Duodenal mucosa (tissue), 2 donors: ENCODE measurements around the gene CDHR3.

ENCODE experiments used
- H3K27ac ChIP-seq: one replicate; pipeline ENCODE4 v1.7.0; 2013; ENCODE audit warnings: low read depth, low read length
- H3K27me3 ChIP-seq, 2 donors: one replicate each; pipeline ENCODE4 v1.7.0; 2013; ENCODE audit warnings: low read length in 2 of 2, control low read depth in 1 of 2; ENCODE audit not compliant: insufficient read depth in 2 of 2, control insufficient read depth in 1 of 2
- H3K36me3 ChIP-seq, 2 donors: one replicate each; pipeline ENCODE4 v1.7.0; 2013; ENCODE audit warnings: low read length in 2 of 2, control low read depth in 1 of 2; ENCODE audit not compliant: insufficient read depth in 2 of 2, control insufficient read depth in 1 of 2
- H3K4me1 ChIP-seq, 2 donors: one replicate each; pipeline ENCODE4 v1.7.0; 2013; ENCODE audit warnings: low read length in 2 of 2, control low read depth in 1 of 2; ENCODE audit not compliant: insufficient read depth in 2 of 2, control insufficient read depth in 1 of 2
- H3K4me3 ChIP-seq, 2 donors: one replicate each; pipeline ENCODE4 v1.7.0; 2013; ENCODE audit warnings: low read length in 2 of 2, low read depth in 1 of 2
- H3K9ac ChIP-seq, 2 donors: one replicate each; pipeline ENCODE4 v1.7.0; 2013; ENCODE audit warnings: low read length in 2 of 2, low read depth in 1 of 2
- H3K9me3 ChIP-seq, 2 donors: one replicate each; pipeline ENCODE4 v1.7.0; 2013; ENCODE audit warnings: low read length in 2 of 2, control low read depth in 1 of 2; ENCODE audit not compliant: control insufficient read depth in 1 of 2

Gene CDHR3

DNA sequence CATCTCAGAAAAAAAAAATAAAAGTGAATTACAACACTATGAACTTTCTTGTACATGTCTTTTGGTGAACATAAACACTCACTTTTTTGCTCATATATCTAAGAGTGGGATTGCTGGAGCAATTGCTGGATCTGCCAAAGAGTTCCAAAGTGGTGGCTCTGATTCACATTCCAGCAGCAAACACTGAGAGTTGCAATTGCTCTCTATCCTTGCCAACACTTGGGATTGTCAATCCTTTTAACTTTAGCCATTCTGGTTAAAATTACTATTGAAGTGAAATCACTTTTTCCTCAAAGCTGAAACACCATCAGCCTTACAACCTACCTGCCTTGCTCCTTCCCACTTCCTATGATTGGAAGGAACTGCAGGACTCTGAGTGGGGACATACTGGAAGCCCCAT lies 70.7 kb downstream of the CDHR3 start:
- H3K27me3 ChIP-seq, result no peaks in the 10 kb centered on the region
- no peak overlapping the region for H3K4me3 ChIP-seq
- no peaks in the 10 kb centered on the region for H3K9me3 ChIP-seq
- H3K9ac ChIP-seq, result no peak overlapping the region
- H3K27ac ChIP-seq, result no peak overlapping the region
- no peaks in the 10 kb centered on the region for H3K4me1 ChIP-seq
- H3K36me3 ChIP-seq, result no peaks in the 10 kb centered on the region

DNA sequence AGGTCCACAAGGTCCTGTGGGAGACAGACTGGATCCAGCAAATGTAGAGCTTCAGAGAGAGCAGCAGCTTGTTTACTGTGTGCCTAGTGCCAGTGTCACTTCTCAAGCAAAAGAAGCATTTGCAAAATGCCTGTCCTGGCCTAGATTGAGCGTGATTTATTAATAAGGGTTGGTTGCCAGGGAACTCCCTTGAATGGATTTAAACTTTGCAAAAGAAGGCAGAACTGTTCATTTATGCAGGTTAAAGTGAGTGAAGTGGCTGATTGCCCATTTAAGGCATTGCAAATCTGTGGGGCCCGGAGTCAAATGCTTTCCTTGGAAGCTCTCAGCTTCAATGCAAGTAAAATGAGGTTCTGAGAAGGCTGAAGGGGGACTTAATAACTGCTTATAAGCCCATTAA lies 71.3 kb downstream of the CDHR3 start:
- H3K27me3 ChIP-seq, result no peaks in the 10 kb centered on the region
- H3K9ac ChIP-seq, result no peak overlapping the region
- no peak overlapping the region for H3K27ac ChIP-seq
- no peaks in the 10 kb centered on the region for H3K36me3 ChIP-seq
- H3K4me3 ChIP-seq, result no peak overlapping the region
- no peaks in the 10 kb centered on the region for H3K9me3 ChIP-seq
- no peaks in the 10 kb centered on the region for H3K4me1 ChIP-seq

GRCh38 chr7:106035568-106035967 lies 72.5 kb downstream of the CDHR3 start:
- no peak overlapping the region for H3K4me3 ChIP-seq
- no peaks in the 10 kb centered on the region for H3K27me3 ChIP-seq
- no peak overlapping the region for H3K27ac ChIP-seq
- H3K4me1 ChIP-seq, result no peaks in the 10 kb centered on the region
- no peaks in the 10 kb centered on the region for H3K36me3 ChIP-seq
- no peak overlapping the region for H3K9ac ChIP-seq
- H3K9me3 ChIP-seq, result no peaks in the 10 kb centered on the region

- no peaks in the 10 kb centered on the region for H3K4me1 ChIP-seq
- no peak overlapping the region for H3K4me3 ChIP-seq
- no peaks in the 10 kb centered on the region for H3K27me3 ChIP-seq
- no peaks in the 10 kb centered on the region for H3K36me3 ChIP-seq
- H3K9ac ChIP-seq, result no peak overlapping the region
- no peaks in the 10 kb centered on the region for H3K9me3 ChIP-seq
- H3K27ac ChIP-seq, result no peak overlapping the region
Observed at GRCh38 chr7:106036004-106036403, 72.9 kb downstream of the CDHR3 start.

GRCh38 chr7:106037489-106038176 lies 74.6 kb downstream of the CDHR3 start:
- Histone ChIP-seq H3K9me3 (no peaks in the 10 kb centered on the region), H3K36me3 (no peaks in the 10 kb centered on the region), H3K27ac (no peak overlapping the region), H3K27me3 (no peaks in the 10 kb centered on the region), H3K4me1 (no peaks in the 10 kb centered on the region), H3K4me3 (no peak overlapping the region), H3K9ac (no peak overlapping the region)

DNA sequence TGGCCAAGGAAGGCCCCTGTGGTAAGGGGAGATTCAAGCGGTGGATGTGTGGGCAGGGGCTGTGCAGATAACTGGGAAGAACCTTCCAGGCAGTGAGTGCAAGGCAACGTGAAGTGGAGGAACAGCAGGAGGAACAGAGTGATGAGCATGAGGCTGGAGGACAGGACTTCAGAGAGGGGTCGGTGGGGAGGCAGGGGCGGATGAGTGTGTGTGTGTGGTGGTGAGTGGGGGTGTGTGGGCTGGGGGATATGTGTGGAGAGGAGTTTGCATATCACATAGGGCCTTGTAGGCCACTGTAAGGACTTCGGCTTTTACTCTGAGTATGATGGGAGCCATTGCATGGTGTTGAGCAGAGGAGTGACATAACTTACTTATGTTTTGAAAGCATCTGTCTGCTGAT lies 75.2 kb downstream of the CDHR3 start:
- Histone ChIP-seq H3K9me3 (no peaks in the 10 kb centered on the region), H3K9ac (no peak overlapping the region)

DNA sequence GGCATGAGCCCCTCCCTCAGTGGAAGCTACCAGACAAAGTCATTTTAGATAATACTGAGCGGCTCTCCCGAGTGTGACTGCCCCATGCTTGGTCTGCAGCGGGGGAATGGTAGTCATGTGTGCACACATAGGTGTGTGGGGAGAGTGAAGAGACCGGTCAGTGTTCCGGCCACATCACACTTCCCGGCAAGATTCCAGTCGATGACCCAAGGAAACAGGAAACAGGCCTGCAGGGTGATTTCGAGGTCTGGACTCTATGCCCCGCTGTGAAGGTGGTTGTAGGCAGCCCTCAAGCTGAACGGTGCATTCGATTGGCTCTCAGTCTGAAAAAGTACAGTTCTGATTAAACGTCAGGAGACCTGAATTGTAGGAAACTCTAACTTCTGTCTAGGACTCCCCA lies 75.9 kb downstream of the CDHR3 start:
- Histone ChIP-seq H3K9ac (no peak overlapping the region), H3K4me1 (no peaks in the 10 kb centered on the region), H3K9me3 (no peaks in the 10 kb centered on the region), H3K36me3 (no peaks in the 10 kb centered on the region), H3K27ac (no peak overlapping the region), H3K27me3 (no peaks in the 10 kb centered on the region), H3K4me3 (no peak overlapping the region)

More for the DNA sequence above, 75.2 kb downstream of the CDHR3 start:
- no peak overlapping the region for H3K4me3 ChIP-seq
- no peaks in the 10 kb centered on the region for H3K27me3 ChIP-seq
- no peak overlapping the region for H3K27ac ChIP-seq
- H3K4me1 ChIP-seq, result no peaks in the 10 kb centered on the region
- H3K36me3 ChIP-seq, result no peaks in the 10 kb centered on the region

- Histone ChIP-seq H3K4me1 (no peaks in the 10 kb centered on the region), H3K27ac (no peak overlapping the region), H3K9ac (no peak overlapping the region), H3K27me3 (no peaks in the 10 kb centered on the region), H3K9me3 (no peaks in the 10 kb centered on the region), H3K36me3 (no peaks in the 10 kb centered on the region), H3K4me3 (no peak overlapping the region)
Observed at GRCh38 chr7:106039486-106040060, 76.5 kb downstream of the CDHR3 start.

DNA sequence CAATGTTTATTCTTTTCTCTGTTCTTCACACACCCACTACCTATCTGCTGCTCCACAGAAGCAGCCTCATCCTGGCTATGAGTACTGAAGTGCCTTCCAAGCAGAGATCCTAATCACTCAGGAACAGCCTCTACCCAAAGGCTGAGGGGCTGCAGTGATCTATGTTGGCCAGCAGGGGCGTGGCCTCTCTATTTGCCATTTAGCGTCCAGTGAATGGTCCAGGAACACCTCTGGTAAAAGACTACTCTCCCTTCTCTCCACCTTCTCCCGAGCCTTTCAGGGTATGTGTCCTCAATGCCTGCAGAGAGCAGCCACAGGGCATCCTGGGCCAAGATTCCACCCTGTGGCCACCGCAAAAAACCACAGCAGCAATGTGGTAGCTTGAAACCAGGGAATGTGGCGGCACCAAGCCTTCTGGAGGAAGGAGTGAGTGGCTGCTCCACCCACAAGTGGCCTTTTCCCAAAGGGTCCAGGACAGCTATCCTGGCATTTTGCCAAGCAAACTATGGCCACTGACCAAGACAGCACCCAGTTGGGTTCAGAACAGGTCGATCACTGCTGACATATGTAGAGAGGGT lies 78.2 kb downstream of the CDHR3 start:
- H3K27me3 ChIP-seq, result peaks cover 0 to 4% of the 10 kb centered on the region in 2 donors
- no peak overlapping the region for H3K27ac ChIP-seq
- H3K36me3 ChIP-seq, result no peaks in the 10 kb centered on the region
- no peak overlapping the region for H3K9ac ChIP-seq
- no peaks in the 10 kb centered on the region for H3K4me1 ChIP-seq
- no peaks in the 10 kb centered on the region for H3K9me3 ChIP-seq
- no peak overlapping the region for H3K4me3 ChIP-seq

DNA sequence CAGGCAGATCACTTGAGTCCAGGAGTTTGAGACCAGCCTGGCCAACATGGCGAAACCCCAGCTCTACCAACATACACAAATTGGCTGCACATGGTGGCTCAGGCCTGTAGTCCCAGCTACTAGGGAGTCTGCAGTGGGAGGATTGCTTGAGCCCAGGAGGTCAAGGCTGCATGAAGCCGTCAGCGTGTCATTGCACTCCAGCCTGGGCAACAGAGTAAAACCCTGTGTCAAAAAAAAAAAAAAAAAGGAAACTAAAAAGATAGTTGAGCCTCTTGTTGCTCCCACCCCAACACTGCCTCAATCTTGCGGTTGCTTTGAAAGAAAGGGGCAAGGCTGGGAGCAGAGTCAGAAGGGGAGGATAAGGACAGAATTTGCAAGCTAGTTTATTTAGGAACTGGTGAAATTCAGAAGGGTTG lies 79.1 kb downstream of the CDHR3 start:
- Histone ChIP-seq H3K4me3 (no peak overlapping the region), H3K9me3 (no peaks in the 10 kb centered on the region)

More for the DNA sequence above, 79.1 kb downstream of the CDHR3 start:
- H3K9ac ChIP-seq, result no peak overlapping the region
- H3K36me3 ChIP-seq, result no peaks in the 10 kb centered on the region
- H3K27ac ChIP-seq, result no peak overlapping the region
- peaks cover 0 to 4% of the 10 kb centered on the region in 2 donors for H3K27me3 ChIP-seq
- H3K4me1 ChIP-seq, result no peaks in the 10 kb centered on the region
